Amniotic epithelial cell (primary cell): ENCODE data around the gene TM9SF3.

ENCODE experiments used
- DNase-seq: peaks from one replicate; pipeline ENCODE4 v3.0.0-alpha.2; 2010; ENCODE audit warnings: low read depth

The TM9SF3 gene

DNA sequence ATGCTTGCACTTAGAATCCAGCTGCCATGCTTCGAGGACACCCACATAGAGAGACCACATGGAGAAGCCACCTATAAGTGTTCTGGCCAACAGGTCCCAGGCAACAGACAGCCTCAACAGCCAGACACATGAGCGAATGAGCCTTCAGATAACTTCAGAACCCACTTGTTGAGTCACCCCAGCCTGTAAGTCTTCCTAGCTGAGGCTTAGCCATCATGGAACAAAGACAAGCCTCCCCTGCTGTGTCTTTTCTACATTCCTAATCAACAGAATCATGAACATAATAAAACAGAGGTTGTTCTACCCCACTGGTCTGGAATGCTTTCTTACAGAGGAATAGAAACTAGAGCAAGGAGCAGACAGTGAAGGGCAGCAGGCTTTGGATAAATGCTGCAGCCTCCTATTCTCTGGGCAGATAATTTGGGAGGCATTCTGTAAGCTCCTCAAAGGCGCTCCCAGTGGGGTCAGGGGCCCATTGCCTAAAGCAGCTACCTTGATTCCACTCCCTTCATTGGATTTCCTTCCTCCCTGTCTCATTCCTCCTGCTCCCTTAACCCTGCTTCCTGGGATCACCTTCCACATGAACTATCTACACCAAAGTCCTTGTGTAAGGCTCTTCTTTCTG is 77.7 kb downstream of the TM9SF3 start:
- peak; percentile 77 for DNase-seq

DNA sequence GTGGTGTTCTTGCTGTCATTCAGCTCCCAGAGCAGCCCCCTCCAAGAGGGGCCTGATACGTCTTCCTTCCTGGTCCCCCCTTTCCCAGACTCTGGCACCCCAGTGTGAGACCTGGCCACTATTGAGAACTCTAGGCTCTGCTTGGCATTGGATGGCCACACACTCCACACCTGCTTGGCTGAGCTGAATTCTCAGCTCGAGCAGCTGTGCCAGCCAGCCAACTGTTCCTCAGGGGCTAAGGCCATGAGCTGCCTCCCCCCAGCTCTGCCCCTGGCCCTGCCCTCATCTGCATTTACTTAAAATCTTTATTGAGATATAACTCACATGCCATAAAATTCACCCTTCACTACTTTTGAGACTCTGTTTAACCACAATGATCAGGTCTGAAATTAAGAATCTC is 79.8 kb downstream of the TM9SF3 start:
- no peak for DNase-seq

DNA sequence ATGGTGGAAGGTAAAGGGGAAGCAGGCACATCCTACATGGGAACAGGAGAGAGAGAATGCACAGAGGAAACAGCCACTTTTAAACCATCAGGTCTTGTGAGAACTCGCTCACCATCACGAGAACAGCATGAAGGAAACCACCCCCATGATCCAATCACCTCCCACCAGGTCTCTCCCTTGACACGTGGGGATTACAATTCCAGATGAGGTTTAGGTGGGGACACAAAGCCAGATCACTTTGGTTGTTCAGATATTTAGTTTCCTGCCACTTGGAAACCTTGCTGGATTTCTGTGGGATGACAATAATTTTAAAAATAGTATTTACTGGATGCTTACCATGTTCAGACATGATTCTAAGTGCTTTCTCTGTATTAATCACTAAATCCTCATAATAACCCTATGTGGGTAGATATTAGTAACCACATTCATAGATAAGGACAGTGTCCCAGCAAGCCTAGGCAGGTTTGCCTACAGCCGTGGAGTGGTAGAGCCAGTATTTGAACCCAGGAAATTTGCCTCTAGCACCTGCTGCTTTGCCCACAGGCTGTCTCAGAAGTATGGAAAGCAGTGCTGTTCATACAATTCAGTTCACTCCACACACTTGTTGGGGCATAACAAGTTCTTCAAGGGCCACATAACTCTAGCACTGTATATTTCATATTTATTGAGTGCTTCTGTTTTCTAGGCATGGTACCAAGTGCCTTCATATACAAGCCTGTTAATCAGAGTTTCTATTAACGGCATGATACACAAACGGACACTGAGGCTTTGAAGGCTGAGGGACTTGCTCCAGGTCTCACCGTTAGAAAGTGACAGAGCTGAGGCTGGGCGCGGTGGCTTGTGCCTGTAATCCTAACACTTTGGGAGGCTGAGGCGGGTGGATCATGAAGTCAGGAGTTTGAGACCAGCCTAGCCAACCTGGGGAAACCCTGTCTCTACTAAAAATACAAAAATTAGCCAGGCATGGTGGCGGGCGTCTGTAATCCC is 81.4 kb downstream of the TM9SF3 start:
- no peak for DNase-seq

- no peak for DNase-seq
Measured at GRCh38 chr10:96502561-96503282, 84.1 kb downstream of the TM9SF3 start.

GRCh38 chr10:96501985-96502384 is 84.8 kb downstream of the TM9SF3 start:
- no peak for DNase-seq

- DNase-seq: no peak
Measured at GRCh38 chr10:96500519-96500918, 86.3 kb downstream of the TM9SF3 start.

DNA sequence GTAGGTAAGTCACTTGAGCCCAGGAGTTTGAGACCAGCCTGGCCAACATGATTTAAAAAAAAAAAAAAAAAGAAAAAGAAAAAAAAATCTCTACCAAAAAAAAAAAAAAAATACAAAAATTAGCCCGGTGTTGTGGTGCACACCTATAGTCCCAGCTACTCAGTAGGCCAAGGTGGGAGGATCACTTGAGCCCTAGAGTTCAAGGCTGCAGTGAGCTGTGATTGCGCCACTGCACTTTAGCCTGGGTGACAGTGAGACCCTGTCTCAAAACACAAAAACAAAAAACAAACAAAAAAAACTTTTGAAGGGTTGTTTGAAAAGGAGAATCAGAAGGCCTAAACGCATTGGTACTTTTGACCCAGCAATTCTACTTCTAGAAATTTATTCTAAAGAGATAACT is 86.8 kb downstream of the TM9SF3 start:
- DNase-seq: no peak

- DNase-seq: no peak
Measured at GRCh38 chr10:96497391-96497790, 89.4 kb downstream of the TM9SF3 start.

- DNase-seq: peak; percentile 47
Measured at GRCh38 chr10:96496281-96496925, 90.4 kb downstream of the TM9SF3 start.

- no peak for DNase-seq
Measured at GRCh38 chr10:96495544-96495943, 91.3 kb downstream of the TM9SF3 start.

DNA sequence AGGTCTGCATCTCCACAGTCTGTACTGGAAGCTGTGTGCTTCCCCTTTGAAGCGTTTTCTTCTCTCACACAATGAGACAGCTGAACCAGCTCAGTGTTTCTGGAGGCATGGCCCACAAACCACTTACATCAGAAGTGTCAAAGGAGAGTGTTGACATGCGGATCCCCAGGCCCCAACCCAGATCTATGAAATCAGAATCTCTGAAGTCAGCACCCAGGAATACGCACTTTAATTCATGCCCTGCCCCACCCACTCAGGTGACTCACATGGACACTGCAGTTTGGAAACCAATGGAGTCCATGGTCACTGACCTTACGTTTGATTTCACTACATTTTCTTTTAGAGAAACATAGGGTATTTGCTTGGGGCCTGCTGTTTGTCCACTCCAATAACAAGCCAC is 92.1 kb downstream of the TM9SF3 start:
- DNase-seq: no peak

GRCh38 chr10:96493871-96494525 is 92.8 kb downstream of the TM9SF3 start:
- DNase-seq: no peak

- no peak for DNase-seq
Measured at GRCh38 chr10:96493254-96493653, 93.6 kb downstream of the TM9SF3 start.

GRCh38 chr10:96491303-96491702 is 95.5 kb downstream of the TM9SF3 start:
- no peak for DNase-seq

DNA sequence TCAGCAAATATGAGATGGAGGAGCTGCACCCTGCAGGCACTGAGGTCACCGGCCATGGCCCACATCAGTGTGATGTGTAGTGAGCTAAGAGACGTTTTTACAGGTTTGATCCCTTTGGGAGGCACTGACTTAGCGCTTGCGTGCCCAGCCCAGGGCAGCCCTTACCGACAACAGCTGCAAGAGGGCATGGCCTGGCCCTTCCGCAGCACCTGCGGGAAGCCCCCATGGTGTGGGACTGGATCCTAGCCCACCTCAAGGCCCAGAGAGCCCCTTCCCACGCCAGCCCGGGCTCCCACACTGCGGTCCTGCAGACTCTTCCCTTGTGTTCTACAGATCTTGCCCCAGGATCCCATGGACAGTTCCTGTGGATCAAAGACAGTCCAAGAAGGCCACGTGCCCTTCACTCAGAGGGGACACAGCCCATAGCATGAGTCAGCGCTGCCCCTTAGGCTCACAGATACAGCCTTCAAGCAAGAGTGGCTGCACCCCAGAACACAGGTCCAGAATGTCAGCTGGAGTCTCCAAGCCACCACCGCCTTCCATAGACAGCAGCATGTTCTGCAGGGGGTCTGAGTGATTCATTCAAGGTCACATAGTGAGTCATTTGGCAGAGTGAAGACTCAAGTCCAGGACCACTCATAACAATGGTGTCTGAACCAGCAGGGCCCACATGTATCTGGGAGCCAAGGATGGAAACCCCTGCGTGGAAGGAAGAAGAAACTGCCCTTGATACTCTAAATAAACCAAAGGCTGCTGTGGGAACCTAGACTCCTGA is 98.5 kb downstream of the TM9SF3 start:
- DNase-seq: no peak

GRCh38 chr10:96482815-96483588 is 103.8 kb downstream of the TM9SF3 start:
- no peak for DNase-seq

DNA sequence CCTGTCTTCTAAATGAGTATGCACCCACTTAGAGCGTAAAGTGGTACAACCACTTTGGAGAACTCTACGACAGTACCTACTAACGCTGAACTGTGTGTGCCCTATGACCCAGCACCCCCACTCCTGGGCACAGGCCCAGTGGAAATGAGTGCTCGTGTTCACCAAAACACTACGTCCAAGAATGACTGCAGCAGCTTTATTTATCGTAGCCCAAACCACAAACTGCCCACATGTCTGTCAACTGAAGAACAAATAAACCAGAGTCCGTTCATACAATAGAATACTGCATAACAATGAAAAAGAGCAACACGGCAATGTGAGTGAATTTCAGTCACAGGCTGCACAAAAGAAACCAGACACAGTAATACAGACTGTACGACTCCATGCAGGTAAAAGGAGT is 108.5 kb downstream of the TM9SF3 start:
- peak; percentile 21 for DNase-seq

GRCh38 chr10:96473866-96474265 is 112.9 kb downstream of the TM9SF3 start:
- DNase-seq: no peak

DNA sequence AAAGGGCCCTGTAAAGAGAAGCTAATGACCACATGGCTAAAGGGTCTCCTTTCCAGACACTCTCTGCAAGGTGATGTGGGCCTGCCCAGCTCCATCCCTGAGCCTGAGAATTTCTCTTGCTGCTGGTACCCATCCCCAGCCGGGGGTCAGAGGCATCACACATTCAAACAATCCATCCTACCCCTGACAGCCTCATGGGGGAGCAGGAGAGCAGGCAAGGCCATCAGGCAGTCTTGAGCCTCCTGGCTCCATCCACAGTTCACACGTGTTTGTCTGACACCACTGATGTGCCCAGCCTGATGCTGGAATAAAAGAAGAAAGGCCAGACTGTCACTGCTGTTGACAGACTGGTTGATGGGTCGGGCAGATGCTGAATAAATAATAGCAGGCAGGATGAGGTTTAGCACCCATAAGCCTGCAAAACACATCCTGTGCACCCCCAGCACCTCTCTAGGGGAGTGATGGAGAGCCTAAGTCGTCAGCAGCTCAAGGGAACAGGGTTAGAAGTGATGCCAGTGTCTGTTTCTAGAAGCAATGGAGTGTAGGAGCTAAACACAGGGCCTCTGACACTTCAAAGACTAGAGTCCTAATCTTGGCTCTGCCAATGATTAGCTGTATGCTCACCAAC is 116.6 kb downstream of the TM9SF3 start:
- peak; percentile 31 for DNase-seq

- no peak for DNase-seq
Measured at GRCh38 chr10:96468845-96469244, 118.0 kb downstream of the TM9SF3 start.
